COR-L47 (cell line): ENCODE measurements around the gene NR5A1.

Experiments used
- DNase-seq: peaks from one replicate; lab custom pipeline; 2025; lab: John Stamatoyannopoulos, UW

NR5A1 gene

GRCh38 chr9:124480621-124480981 is 26.6 kb downstream of the NR5A1 start:
- DNase-seq: no peak

- no peak for DNase-seq
Observed at GRCh38 chr9:124479947-124480620, 27.1 kb downstream of the NR5A1 start.

- no peak for DNase-seq
Observed at GRCh38 chr9:124479371-124479770, 27.8 kb downstream of the NR5A1 start.

- no peak for DNase-seq
Observed at GRCh38 chr9:124478354-124478753, 28.8 kb downstream of the NR5A1 start.

- DNase-seq: peak; percentile 67
Observed at GRCh38 chr9:124477648-124478285, 29.4 kb downstream of the NR5A1 start.

GRCh38 chr9:124477211-124477647 is 30.0 kb downstream of the NR5A1 start:
- no peak for DNase-seq

- no peak for DNase-seq
Observed at GRCh38 chr9:124475868-124476690, 31.1 kb downstream of the NR5A1 start.

GRCh38 chr9:124475158-124475867 is 31.9 kb downstream of the NR5A1 start:
- no peak for DNase-seq

- no peak for DNase-seq
Observed at GRCh38 chr9:124474151-124474550, 33.0 kb downstream of the NR5A1 start.

GRCh38 chr9:124473310-124473709 is 33.9 kb downstream of the NR5A1 start:
- no peak for DNase-seq

GRCh38 chr9:124472770-124473169 is 34.4 kb downstream of the NR5A1 start:
- no peak for DNase-seq

GRCh38 chr9:124471761-124472160 is 35.4 kb downstream of the NR5A1 start:
- peak; percentile 22 for DNase-seq

- DNase-seq: no peak
Observed at GRCh38 chr9:124470726-124471125, 36.5 kb downstream of the NR5A1 start.

- DNase-seq: no peak
Observed at GRCh38 chr9:124470306-124470705, 36.9 kb downstream of the NR5A1 start.

- DNase-seq: no peak
Observed at GRCh38 chr9:124469011-124469832, 38.0 kb downstream of the NR5A1 start.

- no peak for DNase-seq
Observed at GRCh38 chr9:124468061-124468740, 39.0 kb downstream of the NR5A1 start.

- DNase-seq: no peak
Observed at GRCh38 chr9:124467410-124468060, 39.7 kb downstream of the NR5A1 start.

- DNase-seq: no peak
Observed at GRCh38 chr9:124465736-124466135, 41.5 kb downstream of the NR5A1 start.

- no peak for DNase-seq
Observed at GRCh38 chr9:124462739-124463138, 44.5 kb downstream of the NR5A1 start.

GRCh38 chr9:124458441-124458840 is 48.8 kb downstream of the NR5A1 start:
- DNase-seq: no peak
